GM12878 (cell line): ENCODE results near the gene ERO1A. TPM values are rescaled to one million over a fixed set of nuclear protein-coding genes. Genes with fewer than 3 reads are reported as not detected.

ENCODE experiments used
- ATAC-seq: fragments of 200-7000 bp; cut with Tn5 transposase; 3 replicates; pipeline ENCODE4 v1.9.1; 2020; ENCODE audit warnings: mild to moderate bottlenecking, moderate library complexity
- BruUV-seq: library from RNA; stranded (reverse); fragments of 400-500 nt; replicated peaks from 2 replicates; lab custom pipeline; 2021; lab: Mats Ljungman, UMichigan
- CTCF ChIA-PET: fragments of 300-600 bp; sonication (Branson Sonifier 250); formaldehyde crosslinking; extraction: SDS; loops from one replicate; lab custom pipeline; 2021; ENCODE audit warnings: inconsistent platforms; lab: Yijun Ruan, JAX
- POLR2A ChIA-PET: fragments of 350-600 bp; formaldehyde crosslinking; extraction: SDS; loops from one replicate; lab custom pipeline; 2021; ENCODE audit warnings: inconsistent platforms; lab: Charles Lee
- RAD21 ChIA-PET: fragments of 300-600 bp; sonication (Branson Sonifier 250); formaldehyde crosslinking; loops from one replicate; lab custom pipeline; 2023; ENCODE audit warnings: antibody characterized with exemption; ENCODE audit not compliant: unreplicated experiment; lab: Charles Lee
- SMC1A ChIA-PET: fragments of 300-600 bp; sonication (Branson Sonifier 250); formaldehyde crosslinking; loops from one replicate; lab custom pipeline; 2023; ENCODE audit not compliant: unreplicated experiment, uncharacterized antibody; lab: Charles Lee
- DNase-seq: peaks from one replicate; pipeline ENCODE4 v3.0.0-alpha.2; 2011; ENCODE audit warnings: low read depth, low spot score
- FAIRE-seq: peaks from 3 replicates; lab custom pipeline; 2011; peaks lifted over from hg19 to GRCh38; lab: Jason Lieb, UNC
- H2AFZ ChIP-seq: 2 replicates; pipeline ENCODE4 v1.6.0; 2011; ENCODE audit warnings: low read depth, low read length, control low read depth; ENCODE audit not compliant: control insufficient read depth
- H3K27ac ChIP-seq: 2 replicates; pipeline ENCODE4 v1.5.1; 2011; ENCODE audit warnings: control low read depth; ENCODE audit not compliant: control insufficient read depth, insufficient read depth
- H3K27me3 ChIP-seq, 2 experiments: replicated peaks in 1 of 2; 2 replicates each; pipeline versions ENCODE4 v1.6.0 to v1.6.1; 2011; ENCODE audit warnings: low read length in 1 of 2; ENCODE audit not compliant: control insufficient read depth in 2 of 2, insufficient read depth in 2 of 2
- H3K36me3 ChIP-seq, 2 experiments: 2 replicates each; pipeline ENCODE4 v1.5.1; 2011; ENCODE audit warnings: low read length in 1 of 2; ENCODE audit not compliant: control insufficient read depth in 2 of 2, insufficient read depth in 2 of 2
- H3K4me1 ChIP-seq: 2 replicates; pipeline ENCODE4 v1.6.1; 2011; ENCODE audit warnings: mild to moderate bottlenecking, low read length, moderate library complexity, mixed read lengths; ENCODE audit not compliant: control insufficient read depth, insufficient read depth
- H3K4me2 ChIP-seq: 2 replicates; pipeline ENCODE4 v1.6.0; 2011; ENCODE audit warnings: control low read depth; ENCODE audit not compliant: control insufficient read depth, insufficient read depth
- H3K4me3 ChIP-seq: fragments of 200-600 bp; sonication (generic); 2 replicates; pipeline ENCODE4 v1.5.1; 2016
- H3K79me2 ChIP-seq: 2 replicates; pipeline ENCODE4 v1.6.0; 2011; ENCODE audit warnings: low read length; ENCODE audit not compliant: control insufficient read depth, insufficient read depth
- H3K9ac ChIP-seq: 2 replicates; pipeline ENCODE4 v1.8.0; 2011; ENCODE audit warnings: low read length, control low read depth, mixed read lengths; ENCODE audit not compliant: control insufficient read depth, insufficient read depth
- H3K9me3 ChIP-seq: replicated peaks from 3 replicates; pipeline ENCODE4 v1.5.1; 2011; ENCODE audit warnings: mild to moderate bottlenecking, low read length; ENCODE audit not compliant: control insufficient read depth, insufficient read depth
- H4K20me1 ChIP-seq: 2 replicates; pipeline ENCODE4 v1.6.0; 2011; ENCODE audit not compliant: control insufficient read depth, insufficient read depth
- EED ChIP-seq: sonication (generic); IDR thresholded peaks from 2 replicates; pipeline ENCODE4 v1.6.1; 2016; ENCODE audit warnings: antibody characterized with exemption, low read depth
- FOS ChIP-seq: IDR thresholded peaks from 3 replicates; pipeline ENCODE4 v1.6.1; 2011; ENCODE audit warnings: borderline replicate concordance; ENCODE audit not compliant: insufficient read length; ENCODE audit errors: extremely low read depth
- FOXM1 ChIP-seq: IDR thresholded peaks from 2 replicates; pipeline ENCODE4 v1.6.1; 2012; ENCODE audit warnings: low read depth, mild to moderate bottlenecking, inconsistent platforms, low read length, moderate library complexity
- IKZF2 ChIP-seq, 2 experiments: fragments of 450-650 bp; IDR thresholded peaks; 2 replicates each; pipeline ENCODE4 v1.6.1; 2017; ENCODE audit warnings: mild to moderate bottlenecking in 2 of 2, moderate library complexity in 2 of 2
- MAX ChIP-seq: IDR thresholded peaks from 2 replicates; pipeline ENCODE4 v1.6.1; 2012; ENCODE audit warnings: low read depth, low read length, improper control_type of control experiment
- NKRF ChIP-seq: fragments of 450-650 bp; conservative IDR thresholded peaks from 2 replicates; pipeline ENCODE4 v1.6.1; 2017; ENCODE audit warnings: mild to moderate bottlenecking, moderate library complexity
- PAX8 ChIP-seq: fragments of 450-650 bp; IDR thresholded peaks from 2 replicates; pipeline ENCODE4 v1.6.1; 2017; ENCODE audit warnings: mild to moderate bottlenecking, moderate library complexity
- RELB ChIP-seq: fragments of 450-650 bp; IDR thresholded peaks from 2 replicates; pipeline ENCODE4 v1.6.1; 2017; ENCODE audit warnings: low read depth, mild to moderate bottlenecking, moderate library complexity
- SMAD1 ChIP-seq: fragments of 450-650 bp; IDR thresholded peaks from 2 replicates; pipeline ENCODE4 v1.6.1; 2018; ENCODE audit warnings: mild to moderate bottlenecking, low read depth; ENCODE audit not compliant: partially characterized antibody
- SMARCA5 ChIP-seq: fragments of 450-650 bp; IDR thresholded peaks from 2 replicates; pipeline ENCODE4 v1.6.1; 2017; ENCODE audit warnings: mild to moderate bottlenecking
- TARDBP ChIP-seq: IDR thresholded peaks from 2 replicates; pipeline ENCODE4 v1.6.1; 2016; ENCODE audit warnings: borderline replicate concordance
- ZBED1 ChIP-seq: IDR thresholded peaks from 2 replicates; pipeline ENCODE4 v1.6.1; 2016; ENCODE audit warnings: borderline replicate concordance
- ZBTB11 ChIP-seq: fragments of 450-650 bp; formaldehyde crosslinking; IDR thresholded peaks from 2 replicates; pipeline ENCODE4 v1.5.0; 2022; ENCODE audit warnings: mild to moderate bottlenecking, missing genetic modification characterization
- ZSCAN29 ChIP-seq: fragments of 450-650 bp; IDR thresholded peaks from 2 replicates; pipeline ENCODE4 v1.6.1; 2017; ENCODE audit warnings: mild to moderate bottlenecking, moderate library complexity
- WGBS: methylation state at CpG from one replicate; pipeline ENCODE4 v1.1.6; 2016; ENCODE audit warnings: low lambda C conversion rate; ENCODE audit not compliant: insufficient replicate concordance, insufficient coverage; ENCODE audit errors: missing lambda C conversion rate; 5-methylcytosine and 5-hydroxymethylcytosine counted together
- in situ Hi-C: fragments of 300-500 bp; cut with MboI; formaldehyde crosslinking; loops from 9 replicates; pipeline ENCODE4 v1.14.3; 2018; ENCODE audit warnings: mixed read lengths
- intact Hi-C: fragments of 100-400 bp; cut with micrococcal nuclease; formaldehyde crosslinking; loops from one replicate; pipeline ENCODE4 v1.14.2; 2022; ENCODE audit not compliant: unreplicated experiment
- polyA plus RNA-seq, 11 experiments: library from polyadenylated mRNA; depleted of rRNA in 4 of 11; unstranded in 6 of 11; stranded (reverse) in 5 of 11; fragments of >200 nt; fragmentation: Nextera tagmentation in 4 of 11; fragmentation: Illumina TruSeq in 1 of 11; extraction: Ambion mirVana in 4 of 11; extraction: Trizol in 1 of 11; gene quantifications; 1 replicate in 1 of 11; 2 replicates in 10 of 11; pipeline versions ENCODE4 v1.2.1 to v1.2.3, GENCODE V29; 2011 to 2016; ENCODE audit warnings: inconsistent platforms in 2 of 11, missing spikeins in 2 of 11, low read depth in 1 of 11
- total RNA-seq, 4 experiments: library from RNA; depleted of rRNA in 3 of 4; stranded (reverse); fragments of >200 nt in 3 of 4; fragmentation: Illumina TruSeq in 1 of 4; extraction: Trizol in 1 of 4; gene quantifications; 2 replicates each; pipeline versions ENCODE4 v1.2.1 to v1.2.3, GENCODE V29; 2013 to 2021

ERO1A gene
- total and polyA plus RNA-seq, 10 of the 15 experiments (the other 5 are each of a cell fraction or from before 2014, with no cell fraction given) = 17.5 to 93.1 (median 48.5) TPM

GRCh38 chr14:52716155-52716554 lies 20.8 kb upstream of the ERO1A start:
- Histone ChIP-seq H4K20me1 (no peaks in the 10 kb centered on the region), H3K27ac (no peak overlapping the region), H3K79me2 (peaks cover 2% of the 10 kb centered on the region; the same call in 1 of the 2 replicates), H3K9me3 (no peaks in the 10 kb centered on the region; the same call in 2 of the 3 replicates), H2AFZ (no peak overlapping the region), H3K4me3 (no peak overlapping the region), H3K4me1 (no peaks in the 10 kb centered on the region), H3K9ac (no peak overlapping the region), H3K27me3 (no peaks in the 10 kb centered on the region), H3K36me3 (peaks cover 3 to 38% of the 10 kb centered on the region in 2 experiments), H3K4me2 (no peak overlapping the region)
- TF ChIP-seq ZBED1 (no peak), TARDBP (no peak), NKRF (no peak), MAX (no peak), ZSCAN29 (no peak), EED (no peak), ZBTB11 (CRISPR knock-in tag) (no peak), SMAD1 (no peak), RELB (no peak), FOS (no peak), IKZF2 (IDR thresholded peaks at IDR 0.05) (no peak), PAX8 (no peak), SMARCA5 (no peak), FOXM1 (no peak)
- RAD21 ChIA-PET = no interaction called here
- POLR2A ChIA-PET = interaction anchor here (0.7 to 1.8 kb wide), 4 partner anchors 9 to 865 kb away, joined by 3 to 5 read pairs (median 3); no protein-coding TSS in a partner anchor
- WGBS = 94% methylated on average over 6 of the region's 6 CpGs
- FAIRE-seq = no peak
- SMC1A ChIA-PET = interaction anchor here (0.8 to 2.2 kb wide), 2 partner anchors 20 to 41 kb away, joined by 3 to 6 read pairs; no protein-coding TSS in a partner anchor
- in situ Hi-C loops (no loop called here), intact Hi-C loops (no loop called here)
- CTCF ChIA-PET = no interaction called here
- TSS peak; percentile 10 for BruUV-seq
- ATAC-seq = no peak
- no peak for DNase-seq
